Smooth muscle cell (in vitro differentiated cells): ENCODE data around the gene PDE11A. TPM values are rescaled to one million over a fixed set of nuclear protein-coding genes. Genes with fewer than 3 reads are reported as not detected.

Experiments
- DNase-seq: peaks from one replicate; lab custom pipeline; 2025; ENCODE audit not compliant: unreplicated experiment; lab: John Stamatoyannopoulos, UW
- H2AFZ ChIP-seq: fragments of 200-600 bp; sonication (generic); 2 replicates; pipeline ENCODE4 v1.6.0; 2016; ENCODE audit warnings: antibody characterized with exemption, low read depth, mild to moderate bottlenecking
- H3F3A ChIP-seq: fragments of 200-600 bp; sonication (generic); 2 replicates; pipeline ENCODE4 v1.6.0; 2017; ENCODE audit warnings: antibody characterized with exemption, low read depth
- H3K27ac ChIP-seq: fragments of 200-600 bp; sonication (generic); 2 replicates; pipeline ENCODE4 v1.5.1; 2016; ENCODE audit warnings: low read depth, mild to moderate bottlenecking
- H3K27me3 ChIP-seq: fragments of 200-600 bp; sonication (generic); 2 replicates; pipeline ENCODE4 v1.6.1; 2016; ENCODE audit warnings: low read depth, mild to moderate bottlenecking
- H3K36me3 ChIP-seq: fragments of 200-600 bp; sonication (generic); 2 replicates; pipeline ENCODE4 v1.5.1; 2016; ENCODE audit warnings: low read depth
- H3K4me1 ChIP-seq: fragments of 200-600 bp; sonication (generic); 2 replicates; pipeline ENCODE4 v1.5.1; 2016; ENCODE audit warnings: low read depth
- H3K4me2 ChIP-seq: fragments of 200-600 bp; sonication (generic); 2 replicates; pipeline ENCODE4 v1.6.0; 2016; ENCODE audit warnings: mild to moderate bottlenecking
- H3K4me3 ChIP-seq: fragments of 200-600 bp; sonication (generic); 2 replicates; pipeline ENCODE4 v1.5.1; 2016; ENCODE audit warnings: mild to moderate bottlenecking
- H3K79me2 ChIP-seq: fragments of 200-600 bp; sonication (generic); 2 replicates; pipeline ENCODE4 v1.6.0; 2016; ENCODE audit warnings: low read depth, mild to moderate bottlenecking
- H3K9ac ChIP-seq: fragments of 200-600 bp; sonication (generic); 2 replicates; pipeline ENCODE4 v1.6.0; 2016; ENCODE audit warnings: low read depth
- H3K9me3 ChIP-seq: fragments of 200-600 bp; sonication (generic); replicated peaks from 2 replicates; pipeline ENCODE4 v1.5.1; 2016; ENCODE audit warnings: low read depth
- H4K20me1 ChIP-seq: fragments of 200-600 bp; sonication (generic); 2 replicates; pipeline ENCODE4 v1.6.0; 2016; ENCODE audit warnings: low read depth
- CTCF ChIP-seq: fragments of 200-600 bp; sonication (generic); IDR thresholded peaks from 2 replicates; pipeline ENCODE4 v1.5.1; 2017; ENCODE audit warnings: borderline replicate concordance, mild to moderate bottlenecking, antibody characterized with exemption; ENCODE audit not compliant: insufficient read depth, poor library complexity, severe bottlenecking
- WGBS: methylation state at CpG from one replicate; pipeline ENCODE4 v1.1.7; 2016; ENCODE audit warnings: low lambda C conversion rate; 5-methylcytosine and 5-hydroxymethylcytosine counted together
- polyA plus RNA-seq: library from polyadenylated mRNA; unstranded; fragments of >200 nt; fragmentation: Nextera tagmentation; extraction: Ambion mirVana; gene quantifications from 2 replicates; pipeline ENCODE4 v1.2.1, GENCODE V29; 2016
- total RNA-seq: library from RNA; depleted of rRNA; stranded (reverse); fragments of >200 nt; gene quantifications from 2 replicates; pipeline ENCODE4 v1.2.3, GENCODE V29; 2014

The PDE11A gene
- total and polyA plus RNA-seq, 2 experiments from 2014 or later, result under 0.01 TPM; not detected in 1

GRCh38 chr2:177917169-177917568, 155.4 kb downstream of the PDE11A start:
- Histone ChIP-seq H3K79me2 (no peaks in the 10 kb centered on the region), H3K36me3 (no peaks in the 10 kb centered on the region), H4K20me1 (no peaks in the 10 kb centered on the region), H3K4me2 (no peak overlapping the region), H3K4me3 (no peak overlapping the region), H3K9me3 (no peaks in the 10 kb centered on the region), H3K9ac (no peak overlapping the region), H3F3A (no peaks in the 10 kb centered on the region), H3K27ac (no peak overlapping the region), H3K27me3 (peaks cover 9% of the 10 kb centered on the region), H2AFZ (no peak overlapping the region), H3K4me1 (no peaks in the 10 kb centered on the region)
- WGBS, result 94% methylated on average over 1 of the region's 1 CpG
- no peak for TF ChIP-seq CTCF
- no peak for DNase-seq

GRCh38 chr2:177916342-177916741, 156.2 kb downstream of the PDE11A start:
- no peak overlapping the region for H3K27ac ChIP-seq
- no peaks in the 10 kb centered on the region for H3K9me3 ChIP-seq
- no peaks in the 10 kb centered on the region for H3K4me1 ChIP-seq
- H3K9ac ChIP-seq, result no peak overlapping the region
- no peak overlapping the region for H3K4me2 ChIP-seq
- no peak for DNase-seq
- no peak overlapping the region for H2AFZ ChIP-seq
- peaks cover 12% of the 10 kb centered on the region for H3K27me3 ChIP-seq
- H4K20me1 ChIP-seq, result no peaks in the 10 kb centered on the region
- H3K36me3 ChIP-seq, result no peaks in the 10 kb centered on the region
- H3K79me2 ChIP-seq, result no peaks in the 10 kb centered on the region
- no peaks in the 10 kb centered on the region for H3F3A ChIP-seq
- no peak overlapping the region for H3K4me3 ChIP-seq
- no peak for TF ChIP-seq CTCF
- WGBS, result 85% methylated on average over 4 of the region's 4 CpGs

GRCh38 chr2:177914247-177914646, 158.3 kb downstream of the PDE11A start:
- WGBS, result 95% methylated on average over 1 of the region's 1 CpG
- no peak overlapping the region for H3K27ac ChIP-seq
- no peaks in the 10 kb centered on the region for H4K20me1 ChIP-seq
- H3K9ac ChIP-seq, result no peak overlapping the region
- no peak overlapping the region for H3K4me2 ChIP-seq
- DNase-seq, result no peak
- peaks cover 9% of the 10 kb centered on the region for H3K4me1 ChIP-seq
- no peaks in the 10 kb centered on the region for H3K9me3 ChIP-seq
- no peaks in the 10 kb centered on the region for H3F3A ChIP-seq
- H3K79me2 ChIP-seq, result no peaks in the 10 kb centered on the region
- no peak overlapping the region for H2AFZ ChIP-seq
- no peaks in the 10 kb centered on the region for H3K36me3 ChIP-seq
- no peak overlapping the region for H3K4me3 ChIP-seq
- TF ChIP-seq CTCF, result no peak
- peaks cover 12% of the 10 kb centered on the region for H3K27me3 ChIP-seq

- H3K36me3 ChIP-seq, result no peaks in the 10 kb centered on the region
- no peak for TF ChIP-seq CTCF
- H3K4me3 ChIP-seq, result no peak overlapping the region
- DNase-seq, result no peak
- H3F3A ChIP-seq, result no peaks in the 10 kb centered on the region
- no peak overlapping the region for H3K9ac ChIP-seq
- WGBS, result 91% methylated on average over 2 of the region's 2 CpGs
- no peak overlapping the region for H3K4me2 ChIP-seq
- peaks cover 9% of the 10 kb centered on the region for H3K4me1 ChIP-seq
- H3K27me3 ChIP-seq, result peaks cover 12% of the 10 kb centered on the region
- H3K27ac ChIP-seq, result no peak overlapping the region
- no peaks in the 10 kb centered on the region for H3K9me3 ChIP-seq
- no peaks in the 10 kb centered on the region for H4K20me1 ChIP-seq
- no peaks in the 10 kb centered on the region for H3K79me2 ChIP-seq
- H2AFZ ChIP-seq, result no peak overlapping the region
These were observed 162.6 kb downstream of the PDE11A start for GRCh38 chr2:177909962-177910361.
